Osteoblast (primary cell): ENCODE measurements around the gene TLR9. TPM values are rescaled to one million over a fixed set of nuclear protein-coding genes. Genes with fewer than 3 reads are reported as not detected.

Source experiments
- DNase-seq: peaks from one replicate; pipeline ENCODE4 v3.0.0; 2011; ENCODE audit warnings: low spot score, mixed read lengths; ENCODE audit not compliant: insufficient read length; ENCODE audit errors: missing footprints
- H2AFZ ChIP-seq: 2 replicates; pipeline ENCODE4 v1.6.0; 2011; ENCODE audit warnings: mild to moderate bottlenecking, low read length
- H3K27ac ChIP-seq: 2 replicates; pipeline ENCODE4 v1.5.1; 2011; ENCODE audit warnings: mild to moderate bottlenecking, low read depth, low read length, moderate library complexity
- H3K27me3 ChIP-seq: 2 replicates; pipeline ENCODE4 v1.6.0; 2012; ENCODE audit warnings: mild to moderate bottlenecking, control low read depth, inconsistent platforms, low read length, moderate library complexity; ENCODE audit not compliant: insufficient read depth
- H3K36me3 ChIP-seq: 2 replicates; pipeline ENCODE4 v1.5.1; 2011; ENCODE audit warnings: mild to moderate bottlenecking, low read length, control low read depth, moderate library complexity; ENCODE audit not compliant: insufficient read depth
- H3K4me1 ChIP-seq: 2 replicates; pipeline ENCODE4 v1.5.1; 2011; ENCODE audit warnings: mild to moderate bottlenecking, low read length, control low read depth, moderate library complexity; ENCODE audit not compliant: insufficient read depth
- H3K4me2 ChIP-seq: 2 replicates; pipeline ENCODE4 v1.6.0; 2011; ENCODE audit warnings: mild to moderate bottlenecking, low read length; ENCODE audit not compliant: insufficient read depth
- H3K4me3 ChIP-seq: fragments of 200-600 bp; sonication (generic); 3 replicates; pipeline ENCODE4 v1.5.1; 2012; ENCODE audit warnings: mild to moderate bottlenecking, low read length, inconsistent platforms; ENCODE audit not compliant: insufficient read depth
- H3K79me2 ChIP-seq: 2 replicates; pipeline ENCODE4 v1.6.0; 2012; ENCODE audit warnings: mild to moderate bottlenecking, low read length, control low read depth, inconsistent platforms; ENCODE audit not compliant: insufficient read depth
- H3K9me3 ChIP-seq: 2 replicates; pipeline ENCODE4 v1.5.1; 2011; ENCODE audit warnings: low read depth, low read length, control low read depth
- H4K20me1 ChIP-seq: 2 replicates; pipeline ENCODE4 v1.6.0; 2012; ENCODE audit warnings: mild to moderate bottlenecking, low read length, control low read depth; ENCODE audit not compliant: insufficient read depth
- CTCF ChIP-seq: IDR thresholded peaks from 2 replicates; pipeline ENCODE4 v1.5.1; 2011; ENCODE audit warnings: mild to moderate bottlenecking, low read depth, low read length, moderate library complexity; ENCODE audit errors: extremely low read depth
- total RNA-seq: library from RNA; depleted of rRNA; stranded (reverse); fragments of >200 nt; gene quantifications from 2 replicates; pipeline ENCODE4 v1.2.3, GENCODE V29; 2012

The TLR9 gene
- total RNA-seq, 1 donor: not detected

- H3K36me3 ChIP-seq: peaks cover 37% of the 10 kb centered on the region
Observed at GRCh38 chr3:52230461-52230860, 5.0 kb upstream of the TLR9 start.

GRCh38 chr3:52229656-52230055, 4.2 kb upstream of the TLR9 start:
- Histone ChIP-seq H3K27ac (no peak overlapping the region), H4K20me1 (peaks cover 29% of the 10 kb centered on the region), H3K4me3 (no peak overlapping the region), H3K4me2 (no peak overlapping the region), H3K36me3 (peaks cover 31% of the 10 kb centered on the region), H3K27me3 (no peaks in the 10 kb centered on the region), H2AFZ (no peak overlapping the region), H3K9me3 (no peaks in the 10 kb centered on the region), H3K79me2 (peaks cover 26% of the 10 kb centered on the region), H3K4me1 (no peaks in the 10 kb centered on the region)
- no peak for DNase-seq
- no peak for TF ChIP-seq CTCF

More at GRCh38 chr3:52230461-52230860, 5.0 kb upstream of the TLR9 start:
- H4K20me1 ChIP-seq: peaks cover 34% of the 10 kb centered on the region
- no peaks in the 10 kb centered on the region for H3K9me3 ChIP-seq
- H3K4me2 ChIP-seq: no peak overlapping the region
- peaks cover 34% of the 10 kb centered on the region for H3K79me2 ChIP-seq
- H3K4me1 ChIP-seq: no peaks in the 10 kb centered on the region
- no peak for DNase-seq
- H3K4me3 ChIP-seq: no peak overlapping the region
- H2AFZ ChIP-seq: no peak overlapping the region
- no peaks in the 10 kb centered on the region for H3K27me3 ChIP-seq
- TF ChIP-seq CTCF: no peak
- no peak overlapping the region for H3K27ac ChIP-seq

GRCh38 chr3:52228751-52229291, 3.4 kb upstream of the TLR9 start:
- TF ChIP-seq CTCF: no peak

GRCh38 chr3:52228266-52228665, 2.8 kb upstream of the TLR9 start:
- no peak overlapping the region for H2AFZ ChIP-seq
- peaks cover 15% of the 10 kb centered on the region for H3K79me2 ChIP-seq
- no peaks in the 10 kb centered on the region for H3K27me3 ChIP-seq
- no peak overlapping the region for H3K4me2 ChIP-seq
- peaks cover 31% of the 10 kb centered on the region for H3K36me3 ChIP-seq
- H3K27ac ChIP-seq: no peak overlapping the region
- H3K9me3 ChIP-seq: no peaks in the 10 kb centered on the region
- no peak for TF ChIP-seq CTCF
- no peaks in the 10 kb centered on the region for H3K4me1 ChIP-seq
- H4K20me1 ChIP-seq: peaks cover 22% of the 10 kb centered on the region
- H3K4me3 ChIP-seq: no peak overlapping the region
- DNase-seq: peak; percentile 18

More at GRCh38 chr3:52228751-52229291, 3.4 kb upstream of the TLR9 start:
- no peak overlapping the region for H3K27ac ChIP-seq
- H3K79me2 ChIP-seq: peaks cover 18% of the 10 kb centered on the region
- H2AFZ ChIP-seq: no peak overlapping the region
- H4K20me1 ChIP-seq: peaks cover 24% of the 10 kb centered on the region
- no peaks in the 10 kb centered on the region for H3K4me1 ChIP-seq
- no peak overlapping the region for H3K4me3 ChIP-seq
- no peaks in the 10 kb centered on the region for H3K9me3 ChIP-seq
- H3K36me3 ChIP-seq: peaks cover 31% of the 10 kb centered on the region
- H3K27me3 ChIP-seq: no peaks in the 10 kb centered on the region
- no peak overlapping the region for H3K4me2 ChIP-seq
- DNase-seq: peak; percentile 4
